Heart left ventricle (tissue), 16 donors: Measurements from ENCODE around the gene ARL15. TPM values are rescaled to one million over a fixed set of nuclear protein-coding genes. Genes with fewer than 3 reads are reported as not detected.

Source experiments
- ATAC-seq, 4 donors: fragments of 200-7000 bp; cut with Tn5 transposase; one replicate each; pipeline ENCODE4 v1.9.1; 2020 to 2022; ENCODE audit warnings: moderate library complexity in 4 of 4, mild to moderate bottlenecking in 3 of 4, moderate number of reproducible peaks in 1 of 4
- DNase-seq, 5 donors: peaks; one replicate each; pipeline ENCODE4 v3.0.0-alpha.2; 2020
- H3K27ac ChIP-seq, 12 donors: fragments of 200-600 bp; sonication (generic) in 4 of 12; one replicate each; pipeline versions ENCODE4 v1.5.0 to v1.8.0; 2016 to 2022; ENCODE audit warnings: mild to moderate bottlenecking in 2 of 12
- H3K27me3 ChIP-seq, 9 donors: fragments of 200-600 bp; sonication (generic) in 2 of 9; one replicate each; pipeline versions ENCODE4 v1.5.1 to v1.8.0; 2016 to 2022; ENCODE audit warnings: mild to moderate bottlenecking in 3 of 9
- H3K36me3 ChIP-seq, 9 donors: fragments of 200-600 bp; sonication (generic) in 2 of 9; one replicate each; pipeline versions ENCODE4 v1.5.0 to v1.8.0; 2018 to 2022; ENCODE audit warnings: mild to moderate bottlenecking in 2 of 9
- H3K4me1 ChIP-seq, 12 donors: fragments of 200-600 bp; sonication (generic) in 4 of 12; one replicate each; pipeline versions ENCODE4 v1.5.0 to v1.8.0; 2016 to 2022; ENCODE audit warnings: mild to moderate bottlenecking in 3 of 12
- H3K4me3 ChIP-seq, 12 donors: fragments of 200-600 bp; sonication (generic) in 4 of 12; one replicate each; pipeline versions ENCODE4 v1.5.0 to v1.8.0; 2017 to 2022; ENCODE audit warnings: mild to moderate bottlenecking in 9 of 12, moderate library complexity in 4 of 12
- H3K9me3 ChIP-seq, 12 donors: fragments of 200-600 bp; sonication (generic) in 4 of 12; one replicate each; pipeline versions ENCODE4 v1.5.0 to v1.8.0; 2016 to 2022; ENCODE audit warnings: mild to moderate bottlenecking in 1 of 12
- POLR2A ChIP-seq, 2 donors: fragments of 450-650 bp; IDR thresholded peaks; one replicate each; pipeline ENCODE4 v1.6.1; 2017; ENCODE audit warnings: antibody characterized with exemption in 2 of 2, mild to moderate bottlenecking in 2 of 2, moderate library complexity in 2 of 2
- WGBS, 4 donors: extraction: QIAGEN DNeasy Blood & Tissue Kit in 2 of 4; methylation state at CpG; one replicate each; pipeline versions ENCODE4 v1.1.5 to v1.1.7; 2013 to 2018; 5-methylcytosine and 5-hydroxymethylcytosine counted together
- intact Hi-C, 10 donors: fragments of 100-400 bp; cut with DNase I; formaldehyde crosslinking; loops; one replicate each; pipeline versions ENCODE4 v1.11.1 to v1.14.2; 2022
- polyA plus RNA-seq, 2 donors: library from polyadenylated mRNA; stranded (reverse); fragments of 200-250 nt; gene quantifications; one replicate each; pipeline ENCODE4 v1.2.3, GENCODE V29; 2013
- total RNA-seq, 9 donors: library from RNA; depleted of rRNA in 2 of 9; stranded (reverse); fragments of >200 nt in 2 of 9; fragmentation: NEBNext Ultra II Directional in 3 of 9; extraction: Animal tissue kit (Norgen Biotek cat#: 25700) in 3 of 9; gene quantifications; one replicate each; pipeline versions ENCODE4 v1.1.0 to v1.2.4, GENCODE V29; 2016 to 2023
- TF ChIP-seq, protein P1 (sequence below), 12 donors: fragments of 200-600 bp; sonication (generic) in 4 of 12; IDR thresholded peaks; one replicate each; pipeline versions ENCODE4 v1.5.0 to v1.8.0; 2018 to 2022; ENCODE audit warnings: antibody characterized with exemption in 12 of 12, mild to moderate bottlenecking in 5 of 12
- donor health status: ischemic (EF 13 %, LVEDD 7.1; RV severe dilation, severe dysfunction).
- donor health status: healthy with polysubstance abuse.
- donor health status: DM: no; HTN: yes; CAD: no.
- donor health status: DM: no; HTN: no; CAD: no.
- donor health status: ischemic (EF 25% LVEDD 6.9; RV normal size, moderate dysfunction).
- donor health status: ischemic (EF 25% LVEDD 5.7; RV mildly dilated, moderate dysfunction).
- donor health status: healthy.
- donor health status: DM: yes; HTN: yes; CAD: no.
- donor health status: ischemic (EF 35%, LVEDD 5.7; RV mildly dilated, moderate dysfunction).
- donor health status: nonischemic (EF 11% LVEDD 7.7; RV severe dilation, severe dysfunction).
- donor health status: DM: yes; HTN: yes; CAD: no.
- donor health status: PGD.
- donor health status: ischemic (EF 29% LVEDD 5.4; RV normal size, mild dysfunction).
- donor health status: nonischemic (EF 23%, LVEDD 6.1; RV moderate dilation, normal function).

ARL15 gene
- total and polyA plus RNA-seq, 11 donors, result 7.1 to 35.0 (median 23.2) TPM

DNA sequence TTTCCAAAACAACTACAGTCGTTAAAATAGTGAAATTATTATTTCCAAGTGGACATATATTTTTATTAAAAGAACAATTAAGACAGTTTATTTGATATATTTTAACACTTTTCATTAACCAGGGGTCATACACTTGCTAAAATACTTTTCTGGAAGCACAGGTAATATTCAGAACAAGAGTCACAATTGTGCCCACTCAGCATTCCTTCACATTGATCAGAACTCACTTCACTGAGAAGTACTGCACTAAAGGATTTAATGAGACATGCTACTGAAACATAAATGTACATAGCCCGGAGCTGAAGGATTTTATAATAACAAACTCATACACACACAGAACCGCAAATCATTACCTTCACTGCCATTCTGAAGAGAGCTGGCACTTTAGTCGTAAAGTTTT lies 361.8 kb downstream of the ARL15 start:
- TF ChIP-seq, protein P1, sequence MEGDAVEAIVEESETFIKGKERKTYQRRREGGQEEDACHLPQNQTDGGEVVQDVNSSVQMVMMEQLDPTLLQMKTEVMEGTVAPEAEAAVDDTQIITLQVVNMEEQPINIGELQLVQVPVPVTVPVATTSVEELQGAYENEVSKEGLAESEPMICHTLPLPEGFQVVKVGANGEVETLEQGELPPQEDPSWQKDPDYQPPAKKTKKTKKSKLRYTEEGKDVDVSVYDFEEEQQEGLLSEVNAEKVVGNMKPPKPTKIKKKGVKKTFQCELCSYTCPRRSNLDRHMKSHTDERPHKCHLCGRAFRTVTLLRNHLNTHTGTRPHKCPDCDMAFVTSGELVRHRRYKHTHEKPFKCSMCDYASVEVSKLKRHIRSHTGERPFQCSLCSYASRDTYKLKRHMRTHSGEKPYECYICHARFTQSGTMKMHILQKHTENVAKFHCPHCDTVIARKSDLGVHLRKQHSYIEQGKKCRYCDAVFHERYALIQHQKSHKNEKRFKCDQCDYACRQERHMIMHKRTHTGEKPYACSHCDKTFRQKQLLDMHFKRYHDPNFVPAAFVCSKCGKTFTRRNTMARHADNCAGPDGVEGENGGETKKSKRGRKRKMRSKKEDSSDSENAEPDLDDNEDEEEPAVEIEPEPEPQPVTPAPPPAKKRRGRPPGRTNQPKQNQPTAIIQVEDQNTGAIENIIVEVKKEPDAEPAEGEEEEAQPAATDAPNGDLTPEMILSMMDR (IDR thresholded peaks at IDR 0.05), result no peak
- TF ChIP-seq POLR2A (IDR thresholded peaks at IDR 0.05), result no peak
- Histone ChIP-seq H3K27me3 (no peaks in the 10 kb centered on the region), H3K4me3 (no peak overlapping the region), H3K36me3 (no peaks in the 10 kb centered on the region), H3K4me1 (peaks cover 0 to 10% (median 0%) of the 10 kb centered on the region in 12 donors), H3K27ac (no peak overlapping the region), H3K9me3 (no peaks in the 10 kb centered on the region)
- DNase-seq (no peak), ATAC-seq (no peak)
- intact Hi-C loops, result no loop called here
- 95 to 99% (median 96%) methylated on average over 4 of the region's 4 CpGs for WGBS, 4 donors

DNA sequence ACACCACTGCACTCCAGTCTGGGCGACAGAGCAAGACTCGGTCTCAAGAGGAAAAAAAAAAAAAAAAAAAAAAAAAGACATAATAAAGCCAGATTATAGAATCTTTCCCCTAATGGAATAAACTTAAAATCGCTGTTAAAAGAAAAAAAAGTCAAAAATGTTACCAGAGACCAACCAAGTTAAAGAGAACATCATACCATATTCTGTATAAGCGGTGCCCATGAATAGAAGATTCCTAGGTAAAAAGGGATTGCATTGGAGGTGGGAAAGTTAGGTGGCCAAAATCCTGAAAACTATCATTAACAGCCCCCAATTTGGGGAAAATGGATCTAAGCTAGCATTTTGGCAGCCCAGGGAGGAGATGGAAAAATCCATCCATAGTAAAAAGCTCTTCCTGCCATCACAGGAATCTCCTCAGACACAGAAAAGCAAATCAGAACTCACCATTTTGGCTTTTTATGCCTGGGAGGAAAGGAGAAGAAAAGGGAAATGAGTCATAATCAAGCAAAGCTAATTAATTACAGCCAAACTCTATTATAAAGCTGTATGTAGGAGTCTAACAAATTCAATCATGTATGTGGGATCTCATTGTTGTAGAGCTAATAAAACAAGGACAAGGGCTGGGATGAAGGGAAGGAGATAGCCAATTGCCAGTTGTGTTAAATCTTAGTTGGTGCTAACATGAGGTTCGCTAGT lies 363.8 kb downstream of the ARL15 start:
- WGBS, 4 donors, result 95 to 98% (median 97%) methylated on average over 5 of the region's 5 CpGs

DNA sequence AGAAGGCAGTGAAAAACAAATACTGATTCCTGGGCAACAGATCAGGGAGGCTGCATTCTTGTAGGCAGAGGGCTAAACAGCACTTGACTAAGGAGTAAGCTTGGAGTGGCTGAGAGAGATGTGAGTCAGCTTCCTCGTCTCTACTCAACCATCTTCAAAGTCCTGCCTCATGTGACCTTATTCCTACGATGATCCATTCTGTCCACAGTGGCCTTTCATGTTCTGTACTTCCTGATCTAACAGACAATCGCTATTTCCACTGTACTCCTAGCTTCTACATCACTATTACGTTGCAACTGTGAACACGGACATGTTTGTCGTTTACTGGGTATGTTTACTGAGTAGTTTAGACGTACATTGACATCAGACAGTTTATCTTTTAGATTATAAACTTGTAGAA lies 365.4 kb downstream of the ARL15 start:
- Histone ChIP-seq H3K36me3 (peaks cover 0 to 3% (median 0%) of the 10 kb centered on the region in 9 donors), H3K9me3 (peaks cover 0 to 3% (median 0%) of the 10 kb centered on the region in 12 donors), H3K27ac (no peak overlapping the region), H3K27me3 (no peaks in the 10 kb centered on the region), H3K4me1 (peaks cover 0 to 6% (median 0%) of the 10 kb centered on the region in 12 donors), H3K4me3 (no peak overlapping the region)
- intact Hi-C loops, result no loop called here
- TF ChIP-seq, protein P1 (IDR thresholded peaks at IDR 0.05), result no peak
- TF ChIP-seq POLR2A (IDR thresholded peaks at IDR 0.05), result no peak
- 87 to 94% (median 91%) methylated on average over 7 of the region's 7 CpGs for WGBS, 4 donors
- ATAC-seq (no peak), DNase-seq (no peak)

More for the DNA sequence above, 363.8 kb downstream of the ARL15 start:
- peaks cover 0 to 10% (median 0%) of the 10 kb centered on the region in 12 donors for H3K4me1 ChIP-seq
- no peaks in the 10 kb centered on the region for H3K27me3 ChIP-seq
- H3K9me3 ChIP-seq, result no peaks in the 10 kb centered on the region
- no peak for ATAC-seq
- H3K36me3 ChIP-seq, result no peaks in the 10 kb centered on the region
- no peak overlapping the region for H3K4me3 ChIP-seq
- H3K27ac ChIP-seq, result no peak overlapping the region
- DNase-seq, result no peak
- intact Hi-C loops, result no loop called here
- no peak for TF ChIP-seq POLR2A (IDR thresholded peaks at IDR 0.05)
- TF ChIP-seq, protein P1 (IDR thresholded peaks at IDR 0.05), result no peak

DNA sequence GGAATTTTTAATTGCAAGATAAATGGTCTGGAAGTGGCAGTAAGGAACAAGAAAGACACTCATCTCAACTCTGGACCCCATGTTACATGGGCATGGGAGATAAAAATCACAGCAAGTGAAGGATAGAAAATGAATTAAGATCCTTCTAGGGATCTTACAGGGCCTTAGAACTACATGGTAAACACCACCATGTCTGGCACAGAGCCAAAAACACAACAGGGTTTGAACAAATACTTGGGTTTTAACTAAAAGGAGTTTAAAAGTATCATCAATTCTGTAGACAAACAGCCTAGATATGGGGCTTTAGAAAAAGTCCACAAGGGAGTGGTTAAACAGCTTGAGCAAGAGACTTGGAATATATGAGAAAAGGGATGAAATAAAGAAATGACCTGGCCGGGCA lies 366.4 kb downstream of the ARL15 start:
- WGBS, 4 donors, result 88 to 100% (median 97%) methylated on average over 1 of the region's 1 CpG
- intact Hi-C loops, result no loop called here
- H3K27me3 ChIP-seq, result no peaks in the 10 kb centered on the region

More for the DNA sequence above, 366.4 kb downstream of the ARL15 start:
- H3K4me1 ChIP-seq, result no peaks in the 10 kb centered on the region
- no peak overlapping the region for H3K4me3 ChIP-seq
- ATAC-seq (no peak), DNase-seq (no peak)
- H3K9me3 ChIP-seq, result peaks cover 0 to 3% (median 0%) of the 10 kb centered on the region in 12 donors
- TF ChIP-seq, protein P1 (IDR thresholded peaks at IDR 0.05), result no peak
- TF ChIP-seq POLR2A (IDR thresholded peaks at IDR 0.05), result no peak
- H3K27ac ChIP-seq, result no peak overlapping the region
- H3K36me3 ChIP-seq, result peaks cover 0 to 4% (median 0%) of the 10 kb centered on the region in 9 donors
